GM19397 (cell line): Measurements from ENCODE around the gene KIF26B.
"Not testable (repeated sequence)": the region's sequence is repeated elsewhere in the genome, so short reads cannot be mapped to it uniquely, and the experiment has no call there.

Experiments
- ATAC-seq: cut with Tn5 transposase; IDR thresholded peaks from one replicate; pipeline ENCODE4 v1.9.1; 2021; ENCODE audit warnings: mild to moderate bottlenecking, moderate library complexity; ENCODE audit not compliant: unreplicated experiment

Gene KIF26B

DNA sequence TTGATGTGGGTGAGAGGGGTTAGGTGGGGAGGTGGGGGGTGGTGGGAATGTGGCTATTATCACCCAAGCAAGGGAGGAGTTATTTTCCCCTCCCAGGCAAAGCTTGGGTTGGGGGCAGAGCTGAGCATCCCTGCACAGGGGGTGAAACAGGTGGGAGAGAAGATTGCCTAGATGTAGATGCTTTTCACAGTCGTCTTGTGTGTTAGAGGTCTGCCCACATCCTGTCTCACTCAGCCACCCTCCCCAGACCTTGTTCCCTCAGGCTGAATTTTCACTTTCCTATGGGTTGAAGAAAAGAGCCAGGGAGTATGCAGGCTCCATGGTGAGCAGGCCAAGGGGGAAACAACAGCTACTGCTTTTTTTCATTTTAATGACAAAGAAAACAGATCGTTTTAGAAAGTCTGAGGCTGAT lies 223.5 kb downstream of the KIF26B start:
- no peak for ATAC-seq

DNA sequence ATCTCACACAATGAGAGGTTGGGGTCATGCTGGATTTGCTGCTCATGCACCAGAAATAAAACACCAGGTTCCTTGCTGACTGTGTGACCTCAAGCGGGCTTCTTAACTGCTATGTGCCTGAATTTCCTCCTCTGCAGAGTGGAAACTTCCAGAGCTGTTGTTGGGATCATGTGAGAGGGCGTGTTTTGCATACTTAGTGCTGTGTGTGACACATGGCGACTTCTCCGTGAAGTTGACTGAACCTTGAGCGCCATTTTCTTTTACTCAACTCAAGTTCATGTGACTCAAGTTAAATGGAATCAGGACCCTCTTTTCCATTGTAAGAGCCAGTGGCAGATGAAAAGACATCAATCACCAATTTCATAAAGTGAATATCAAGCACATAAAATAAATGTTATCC lies 224.0 kb downstream of the KIF26B start:
- ATAC-seq = no peak

DNA sequence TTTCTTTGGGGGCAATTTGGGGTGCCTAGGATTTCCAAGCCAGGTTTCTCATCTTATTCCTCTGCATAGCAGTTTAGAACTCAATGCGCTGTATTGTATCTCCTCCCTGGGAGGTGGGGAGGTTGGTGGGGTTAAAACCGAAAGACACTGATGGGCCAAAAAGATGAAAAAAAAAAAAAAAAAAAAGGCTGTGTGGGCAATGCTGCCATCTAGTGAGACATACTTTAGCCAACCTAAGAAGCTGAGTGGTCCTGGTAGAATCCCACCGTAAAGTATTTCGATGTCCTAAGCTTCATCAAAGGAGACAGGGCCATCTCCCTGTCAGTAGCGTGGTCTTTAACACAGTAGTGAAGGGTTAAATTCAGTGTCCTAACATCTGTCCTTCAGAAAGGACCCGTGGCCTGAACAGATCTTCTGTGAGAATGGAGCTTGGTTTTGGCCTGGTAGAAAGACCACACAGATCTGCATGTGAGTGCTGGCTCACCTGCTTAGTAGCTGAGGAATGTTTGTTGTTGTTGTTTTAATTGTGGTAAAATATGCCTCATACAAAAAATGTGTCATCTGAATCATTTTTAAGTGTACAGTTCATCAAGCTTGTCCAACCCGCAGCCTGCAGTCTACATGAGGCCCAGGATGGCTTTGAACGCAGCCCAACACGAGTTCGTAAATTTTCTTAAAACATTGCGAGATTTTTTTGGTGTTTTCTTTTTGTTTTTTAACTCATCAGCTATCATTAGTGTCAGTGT lies 226.2 kb downstream of the KIF26B start:
- ATAC-seq = no peak

DNA sequence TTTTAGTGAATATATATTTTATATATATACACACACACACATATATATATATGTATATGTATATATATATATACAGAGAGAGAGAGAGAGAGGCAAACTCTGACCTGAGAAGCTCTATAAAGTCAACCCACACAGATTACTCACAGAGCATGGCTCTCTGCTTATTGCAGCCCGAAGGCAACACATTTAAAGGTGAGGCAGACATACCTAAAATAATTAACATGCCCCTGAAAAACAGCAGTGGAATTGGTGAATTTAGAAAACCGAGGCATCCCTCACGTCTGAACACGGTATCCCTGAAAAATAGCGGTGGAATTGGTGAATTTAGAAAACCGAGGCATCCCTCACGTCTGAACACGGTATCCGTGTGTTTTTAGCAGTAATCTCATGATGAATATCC lies 228.2 kb downstream of the KIF26B start:
- ATAC-seq = no peak

DNA sequence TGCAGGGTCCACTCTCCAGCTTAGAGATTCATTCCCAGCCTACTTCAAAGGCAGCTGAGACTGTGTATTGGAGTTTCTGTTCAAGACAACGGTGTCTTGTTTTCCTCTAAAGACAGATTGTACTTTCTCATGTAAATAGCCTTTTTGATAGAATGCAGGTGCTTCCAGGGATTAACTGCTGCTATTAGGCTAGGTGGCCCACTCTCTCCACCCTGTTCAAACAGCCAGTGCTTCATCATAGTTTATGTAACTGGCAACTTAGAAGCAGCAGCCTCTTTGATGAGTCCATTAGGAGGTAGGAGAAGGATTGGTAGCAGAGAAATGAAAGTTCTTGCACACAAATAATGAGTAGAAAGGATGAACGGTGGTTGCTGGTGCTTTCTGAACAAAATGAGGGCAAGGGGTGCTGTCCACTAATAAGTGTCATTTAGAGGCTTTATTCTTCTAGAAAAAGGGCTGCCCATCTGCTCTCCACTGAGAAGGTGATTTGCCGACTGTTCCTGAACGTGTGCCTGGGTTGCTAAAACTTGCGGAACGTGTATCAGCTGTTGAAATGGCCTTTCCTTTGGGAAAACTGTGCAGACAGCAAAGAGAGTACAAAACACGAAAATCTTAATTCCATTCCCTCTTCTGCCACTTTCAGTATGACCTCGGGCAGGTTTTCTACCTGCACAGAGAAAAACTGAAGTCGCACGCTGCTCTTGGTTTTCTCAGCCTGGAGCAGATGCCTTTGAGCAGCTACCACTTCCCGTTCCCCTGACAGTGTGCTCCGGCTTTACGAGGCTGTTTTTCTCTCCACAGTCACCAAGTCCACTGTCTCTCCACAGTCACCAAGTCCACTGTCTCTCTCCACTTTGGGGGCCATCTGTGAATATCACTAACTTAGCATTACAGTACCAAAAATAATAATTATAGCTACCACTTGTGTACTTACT lies 228.9 kb downstream of the KIF26B start:
- ATAC-seq = no peak

DNA sequence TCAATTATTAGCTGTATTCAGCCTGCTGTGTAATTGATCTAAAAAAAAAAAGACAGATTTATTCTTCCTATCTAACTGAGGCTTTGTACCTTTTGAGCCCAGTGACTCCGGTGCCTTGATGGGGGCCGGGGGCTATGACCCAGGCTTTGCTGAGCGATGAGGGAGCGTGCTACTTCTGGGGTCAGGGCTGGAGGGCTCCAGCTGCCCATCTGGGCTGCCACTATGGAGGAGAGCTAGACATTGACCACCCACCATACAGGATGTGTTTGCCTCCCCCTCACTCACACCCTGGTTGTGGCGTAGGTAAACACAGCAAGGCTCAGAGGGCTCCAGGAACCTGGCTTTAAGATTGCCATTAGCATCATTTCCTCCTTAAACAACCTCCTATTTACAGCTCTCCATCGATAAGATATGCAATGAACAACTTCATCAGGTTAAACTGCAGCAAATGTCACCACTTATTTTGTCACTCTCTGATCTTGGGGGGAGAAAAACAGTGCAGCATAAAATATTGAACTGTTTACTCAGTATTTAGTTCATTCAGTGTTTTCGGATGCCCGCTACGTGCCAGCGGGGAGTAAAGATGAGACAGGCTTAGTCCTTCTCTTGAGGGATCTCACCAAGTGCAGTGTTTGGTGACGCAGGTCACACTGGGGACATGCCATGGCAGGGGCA lies 231.6 kb downstream of the KIF26B start:
- no peak for ATAC-seq

DNA sequence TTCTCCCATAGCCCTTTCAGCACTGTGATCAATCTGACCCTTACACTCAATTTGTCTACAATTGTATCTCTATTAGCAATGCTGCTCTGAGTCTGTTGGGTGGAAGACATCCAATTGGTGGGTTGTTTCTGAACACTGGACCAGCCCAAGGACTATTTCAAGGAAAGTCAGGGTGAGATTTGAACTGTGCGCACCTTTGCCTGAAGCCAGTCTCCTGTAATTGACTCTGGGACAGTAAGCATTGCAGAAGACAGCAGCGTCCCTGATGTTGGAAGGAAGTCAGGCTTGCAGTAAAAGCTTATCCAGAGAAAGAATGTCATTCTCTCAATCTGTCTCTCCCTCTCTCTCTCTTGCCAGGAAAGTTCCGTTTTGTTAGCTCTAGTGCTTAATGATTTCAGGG lies 233.9 kb downstream of the KIF26B start:
- no peak for ATAC-seq

DNA sequence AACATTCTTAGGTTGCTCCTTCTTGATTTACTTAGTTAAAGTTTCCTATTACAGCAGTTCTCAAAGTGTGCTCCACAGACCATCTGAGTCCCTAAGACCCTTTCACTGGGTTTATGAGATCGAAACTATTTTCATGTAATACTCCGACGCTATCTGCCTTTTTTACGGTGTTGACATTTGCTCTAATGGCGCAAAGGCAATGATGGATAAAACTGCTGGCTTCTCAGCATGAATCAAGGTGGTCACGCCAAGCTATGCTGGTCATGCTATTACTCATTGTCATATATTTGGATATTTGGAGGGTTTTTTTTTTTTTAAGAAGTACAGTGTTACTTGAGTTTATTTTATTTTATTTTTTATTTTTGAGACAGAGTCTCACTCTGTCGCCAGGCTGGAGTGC lies 235.1 kb downstream of the KIF26B start:
- ATAC-seq = no peak

DNA sequence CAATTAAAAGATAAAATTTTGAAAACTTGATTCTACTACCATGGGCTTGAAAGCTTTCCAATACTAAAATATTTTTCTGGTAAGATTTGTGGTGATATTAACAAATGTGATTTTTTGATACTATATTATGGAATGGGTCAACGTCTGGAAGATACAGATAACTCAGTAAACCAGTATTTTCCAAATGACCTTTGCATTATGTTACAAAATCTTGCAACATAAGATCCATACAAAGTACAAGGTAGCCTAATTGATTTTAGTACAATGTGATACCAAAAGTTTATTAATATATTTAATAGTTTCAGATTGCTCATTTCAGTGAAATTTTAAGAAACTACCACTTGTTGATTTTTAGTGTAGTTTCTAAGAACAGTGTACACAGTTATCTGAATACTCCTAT lies 236.2 kb downstream of the KIF26B start:
- ATAC-seq = no peak

DNA sequence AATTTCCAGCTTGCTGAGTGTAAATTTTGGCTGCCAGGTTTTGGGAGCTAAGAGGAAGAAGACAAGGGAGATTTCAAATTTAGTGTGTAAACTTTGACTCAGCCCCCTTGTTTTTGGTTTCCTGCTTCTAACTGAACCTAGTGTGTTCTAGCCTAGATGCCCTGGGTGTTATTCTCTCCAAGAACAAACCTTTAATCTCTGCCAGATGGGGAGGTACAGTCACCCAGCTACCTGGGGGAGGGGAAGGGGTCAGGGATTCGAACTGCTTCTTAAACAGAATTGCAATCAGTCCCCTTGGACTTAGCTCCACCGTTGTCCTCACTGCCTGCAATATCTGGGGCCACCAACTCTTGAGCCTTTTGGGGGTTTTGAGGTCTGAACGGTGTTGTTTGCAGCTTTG lies 238.9 kb downstream of the KIF26B start:
- no peak for ATAC-seq

DNA sequence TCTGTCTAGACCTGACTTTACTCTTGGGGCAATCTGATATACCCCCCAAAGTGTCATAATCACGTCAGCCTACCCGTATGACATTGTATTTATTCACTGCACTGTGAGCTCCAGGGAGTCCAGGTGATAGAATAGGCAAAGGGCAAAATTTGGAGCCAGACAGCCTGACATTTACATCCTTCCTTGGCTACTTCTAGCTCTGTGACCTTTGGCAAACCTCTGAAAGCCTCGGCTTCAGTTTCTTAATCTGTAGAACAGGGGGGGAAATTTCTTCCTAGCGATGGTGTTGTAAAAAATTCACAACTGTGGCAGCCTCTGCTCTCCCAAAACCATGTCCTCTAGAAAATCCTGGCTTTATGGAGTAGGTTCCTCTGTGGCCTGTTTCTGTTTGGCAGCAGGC lies 240.9 kb downstream of the KIF26B start:
- ATAC-seq = no peak

DNA sequence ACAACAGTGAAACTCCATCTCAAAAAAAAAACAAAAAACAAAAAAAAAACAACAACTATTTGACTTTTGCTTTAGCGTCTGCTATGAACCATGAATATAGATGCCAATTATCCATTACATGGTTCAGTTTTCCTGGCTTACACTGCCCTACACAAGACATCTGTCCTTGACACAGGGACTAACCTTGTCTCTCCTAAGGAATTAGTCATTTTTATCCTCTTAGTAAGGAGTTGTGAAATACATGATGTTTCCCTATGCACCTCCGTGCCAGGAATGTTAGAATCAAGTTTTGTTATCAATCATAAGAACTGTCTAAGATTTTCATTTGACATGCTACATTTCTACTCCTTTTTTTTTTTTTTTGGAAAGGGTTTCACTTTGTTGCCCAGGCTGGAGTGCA lies 241.8 kb downstream of the KIF26B start:
- ATAC-seq = no peak

DNA sequence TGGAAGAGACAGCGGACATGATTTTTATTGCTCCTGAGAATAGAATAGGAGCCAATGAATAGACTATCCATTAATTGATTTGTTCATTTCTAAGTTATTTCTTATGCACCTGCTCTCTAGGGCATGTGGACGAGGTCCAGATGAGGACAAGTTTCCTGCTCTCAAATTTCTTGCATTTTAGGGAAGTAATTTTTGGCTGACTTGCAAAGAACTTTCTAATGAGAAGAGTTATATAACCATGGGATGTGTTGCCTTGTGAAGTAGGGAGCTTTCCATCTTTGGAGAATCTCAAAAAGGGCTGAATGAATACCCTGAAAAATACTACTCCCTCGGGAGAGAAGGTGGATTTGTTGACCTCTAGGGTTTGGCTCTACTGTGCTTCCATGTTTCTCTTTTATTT lies 243.0 kb downstream of the KIF26B start:
- ATAC-seq = no peak

DNA sequence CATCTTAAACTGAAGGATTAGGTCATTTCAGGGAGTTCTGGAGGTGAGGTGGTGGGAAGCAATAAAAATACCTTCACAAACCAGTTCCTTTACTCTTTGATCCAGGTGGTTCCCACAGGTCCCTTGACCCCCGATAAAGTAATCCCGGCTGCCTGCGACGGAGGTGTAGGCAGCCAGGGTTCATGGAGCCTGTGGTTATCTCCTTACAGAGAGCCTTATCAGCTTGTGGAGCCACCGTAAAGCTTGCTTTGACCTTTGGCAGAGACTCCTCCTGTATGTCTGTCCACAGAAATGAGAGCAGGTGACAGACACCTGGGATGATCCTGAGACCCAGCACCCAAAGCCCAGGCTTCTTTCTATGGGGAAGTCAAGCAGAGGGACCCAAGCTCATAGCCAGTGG lies 243.4 kb downstream of the KIF26B start:
- ATAC-seq = no peak

DNA sequence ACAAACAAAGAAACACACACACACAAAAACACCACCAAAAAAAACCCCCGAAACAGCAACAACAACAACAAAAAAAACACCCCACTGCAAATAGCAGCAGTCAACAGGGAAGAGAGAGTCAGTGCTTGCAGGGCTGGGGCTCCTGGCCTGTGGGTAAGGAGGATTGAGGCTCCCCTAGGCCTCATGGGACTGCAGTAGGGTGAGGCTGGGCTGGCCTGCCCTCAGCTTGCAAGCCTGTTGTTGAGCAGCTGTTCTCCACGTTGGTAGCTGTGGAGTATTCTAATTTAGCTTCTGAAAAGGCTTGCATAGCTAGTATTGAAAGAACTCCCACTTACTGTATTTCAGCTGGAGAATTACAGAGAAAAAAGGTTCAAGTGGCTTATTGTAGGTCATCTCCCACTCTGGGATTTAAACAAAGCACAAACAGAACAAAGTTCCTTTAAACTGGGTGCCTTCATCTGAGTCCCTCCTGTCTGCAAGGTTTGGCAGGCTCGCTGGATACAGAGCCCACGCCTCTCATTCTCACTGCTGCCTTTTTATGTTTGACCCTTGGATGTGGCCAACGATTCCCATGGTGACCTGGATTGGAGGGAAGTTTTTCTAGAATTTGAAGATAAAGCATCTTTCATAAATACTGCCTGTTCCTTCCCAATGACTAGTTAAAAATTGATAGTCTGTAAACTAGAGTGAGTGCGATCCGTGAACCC lies 247.2 kb downstream of the KIF26B start:
- no peak for ATAC-seq

DNA sequence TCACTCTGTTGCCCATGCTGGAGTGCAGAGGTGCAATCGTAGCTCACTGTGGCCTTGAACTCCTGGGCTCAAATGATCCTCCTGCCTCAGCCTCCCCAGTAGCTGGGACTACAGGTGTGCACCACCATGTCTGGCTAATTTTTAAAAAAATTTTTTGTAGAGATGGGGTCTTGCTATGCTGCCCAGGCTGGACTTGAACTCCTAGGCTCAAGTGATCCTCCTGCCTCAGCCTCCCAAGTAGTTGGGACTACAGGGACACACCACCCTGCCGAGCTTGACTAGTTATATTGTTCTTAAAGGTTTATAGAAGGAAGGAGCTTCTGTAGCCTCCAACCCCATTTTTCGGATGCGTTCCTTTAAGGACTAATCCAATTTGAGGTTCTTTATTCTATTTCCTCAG lies 248.2 kb downstream of the KIF26B start:
- not testable (repeated sequence) for ATAC-seq

DNA sequence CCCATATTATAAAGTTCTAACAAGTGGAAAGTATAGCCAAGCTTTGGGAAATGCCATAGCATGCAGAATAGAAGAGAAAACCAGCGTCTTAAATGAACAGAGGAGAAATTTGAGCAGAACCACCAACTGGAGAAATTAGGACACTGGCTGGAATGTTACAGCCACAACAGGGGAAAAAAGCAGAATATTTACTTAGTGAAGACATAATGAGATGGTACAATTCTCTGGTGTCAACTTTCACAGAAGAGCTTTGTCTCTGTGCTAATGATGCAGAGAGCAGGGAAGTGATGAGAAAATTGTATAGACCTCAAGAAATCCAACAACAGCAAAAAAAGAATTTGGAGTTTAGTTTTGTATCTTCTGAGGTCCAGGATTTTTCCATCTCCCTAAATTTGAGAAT lies 249.7 kb downstream of the KIF26B start:
- no peak for ATAC-seq

DNA sequence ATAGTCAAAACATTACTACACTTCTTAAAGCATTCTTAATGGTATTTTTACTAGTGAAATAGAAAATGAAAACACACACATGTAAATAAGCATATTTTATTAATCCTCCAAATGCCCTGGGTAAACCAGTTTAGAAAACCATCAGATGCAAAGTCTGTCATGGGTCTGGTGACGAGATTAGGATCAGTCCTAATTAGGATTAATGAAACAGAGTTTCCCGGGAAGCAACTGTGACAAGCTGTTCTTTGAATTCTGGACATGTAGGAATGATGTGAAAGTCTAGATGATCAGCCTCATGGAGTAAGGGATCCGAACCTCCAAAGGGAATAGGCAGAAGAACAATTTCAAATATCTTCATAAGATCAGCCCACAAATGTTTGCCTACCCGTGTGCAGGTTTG lies 250.2 kb downstream of the KIF26B start:
- ATAC-seq = no peak

DNA sequence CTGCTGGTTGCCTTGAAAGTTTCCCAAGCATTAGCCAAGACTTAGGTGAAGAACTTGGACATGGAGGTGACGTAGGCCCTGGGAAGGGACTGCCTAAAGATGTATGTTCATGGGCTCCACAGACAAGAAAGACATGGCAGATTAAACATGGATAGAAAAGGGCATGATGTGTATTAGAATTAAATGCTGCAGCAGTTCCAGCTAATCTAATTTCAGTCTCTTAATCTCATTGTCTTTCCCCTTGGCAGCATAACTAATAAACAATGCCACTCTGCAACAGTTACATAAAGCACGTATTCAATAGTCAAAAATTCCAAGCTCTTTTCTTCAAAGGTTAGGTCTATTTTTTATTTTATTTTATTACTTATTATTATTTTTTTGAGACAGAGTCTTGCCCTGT lies 251.6 kb downstream of the KIF26B start:
- ATAC-seq = no peak

DNA sequence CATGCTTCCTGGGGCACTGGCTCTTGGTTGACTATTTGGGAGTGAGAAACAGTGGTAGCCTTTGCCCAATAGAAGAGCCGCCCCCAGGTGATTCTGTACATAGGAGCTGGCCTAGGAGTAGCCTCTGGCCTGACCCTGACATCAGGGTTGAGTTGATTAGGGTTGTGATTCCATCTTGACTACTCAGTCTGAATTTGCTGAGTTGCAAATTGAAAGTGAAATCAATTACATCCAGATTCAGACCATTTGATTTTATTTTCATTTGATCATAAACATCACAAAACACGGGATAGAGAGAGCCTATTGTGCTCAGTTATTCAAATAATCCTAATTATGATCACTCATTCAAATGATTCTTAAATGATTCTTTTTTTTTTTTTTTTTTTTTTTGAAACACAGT lies 253.2 kb downstream of the KIF26B start:
- ATAC-seq = no peak
